Stimulated activated memory B cell treated with anti-CD40 and anti-IgM and Interleukin-4, amounts not matched to agents 10 μg/mL and 1 μg/mL and 100 μg/mL, for 72 hours (primary cell): Measurements from ENCODE around the gene HOXA7.

Experiments
- ATAC-seq: fragments of 150-1000 bp; cut with Tn5 transposase; 2 replicates; pipeline ENCODE4 v1.10.0; 2021
- H3K27ac Mint-ChIP-seq: one replicate; pipeline ENCODE4 v1.8.0; 2022; ENCODE audit warnings: mild to moderate bottlenecking, mixed read lengths
- H3K27me3 Mint-ChIP-seq: one replicate; pipeline ENCODE4 v1.8.0; 2022; ENCODE audit warnings: mixed read lengths
- H3K36me3 Mint-ChIP-seq: one replicate; pipeline ENCODE4 v1.8.0; 2022; ENCODE audit warnings: mixed read lengths
- H3K4me1 Mint-ChIP-seq: one replicate; pipeline ENCODE4 v1.8.0; 2022; ENCODE audit warnings: mixed read lengths
- H3K4me3 Mint-ChIP-seq: one replicate; pipeline ENCODE4 v1.8.0; 2022; ENCODE audit warnings: mild to moderate bottlenecking, moderate library complexity, mixed read lengths
- H3K9me3 Mint-ChIP-seq: one replicate; pipeline ENCODE4 v1.8.0; 2022; ENCODE audit warnings: mixed read lengths

The HOXA7 gene

GRCh38 chr7:27156508-27156898, at the start of gene HOXA7:
TSS of gene HOXA7 (minus strand) at chr7:27156675. CDS start at chr7:27156545, 130 bp downstream.
- H3K9me3 Mint-ChIP-seq, result peaks cover 8% of the 10 kb centered on the region
- peaks cover 4% of the 10 kb centered on the region for H3K36me3 Mint-ChIP-seq
- H3K27me3 Mint-ChIP-seq, result peaks cover 94% of the 10 kb centered on the region
- H3K4me3 Mint-ChIP-seq, result peak within 1 kb of the TSS; percentile 48
- H3K27ac Mint-ChIP-seq, result peak within 1 kb of the TSS; percentile 48
- ATAC-seq, result no peak
- peaks cover 37% of the 10 kb centered on the region for H3K4me1 Mint-ChIP-seq

DNA sequence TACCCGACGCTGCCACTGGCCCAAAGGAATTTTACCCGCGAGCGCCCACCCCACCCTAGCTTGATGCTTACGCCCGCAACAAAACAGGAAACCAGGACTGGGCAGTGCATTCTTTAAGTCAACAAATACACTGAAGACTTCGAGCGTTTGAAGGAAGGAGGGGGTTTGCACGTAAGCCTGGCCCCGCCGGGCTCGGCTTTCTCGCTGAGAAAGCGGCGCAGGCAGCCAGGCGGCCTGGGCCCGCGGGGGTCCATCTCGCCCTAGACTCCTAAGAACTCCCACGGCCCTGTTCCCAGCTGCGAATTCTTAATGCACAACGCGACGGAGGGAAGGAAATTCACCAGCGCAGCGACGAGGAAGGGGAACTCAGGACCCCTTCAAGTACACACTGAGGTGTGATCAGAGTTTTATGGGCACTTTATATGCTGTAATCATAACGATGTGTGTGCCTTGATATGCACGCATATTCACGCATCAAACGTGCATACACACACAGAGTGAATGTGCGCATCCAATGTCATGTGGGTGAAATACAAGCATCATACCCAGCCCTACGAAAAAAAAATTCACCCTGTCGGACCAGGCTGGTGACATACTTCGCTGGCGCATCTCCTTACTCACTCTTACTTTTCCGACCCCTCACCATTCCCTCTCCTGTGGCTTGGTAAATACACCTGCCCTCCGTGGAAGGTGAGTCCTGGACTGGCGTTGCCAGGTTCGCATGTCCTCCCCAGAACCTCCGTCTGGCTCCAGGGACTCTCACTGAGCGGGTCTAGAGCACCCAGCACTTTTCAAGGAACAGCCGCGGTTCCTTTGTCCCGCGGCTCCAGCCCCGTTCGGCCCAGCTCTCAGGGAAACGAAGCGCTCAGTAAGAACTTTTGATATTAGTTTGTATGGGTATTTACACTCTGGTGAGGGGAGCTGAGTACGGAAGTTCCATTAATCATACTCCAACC, 49.1 kb upstream of the HOXA7 start:
- Mint-ChIP-seq H3K27me3 (peaks cover 100% of the 10 kb centered on the region), H3K9me3 (no peaks in the 10 kb centered on the region), H3K4me1 (peaks cover 32% of the 10 kb centered on the region), H3K4me3 (no peak overlapping the region), H3K36me3 (no peaks in the 10 kb centered on the region), H3K27ac (no peak overlapping the region)
- ATAC-seq, result no peak

- H3K4me3 Mint-ChIP-seq, result no peak overlapping the region
- H3K27ac Mint-ChIP-seq, result no peak overlapping the region
- ATAC-seq, result no peak
- H3K4me1 Mint-ChIP-seq, result peaks cover 32% of the 10 kb centered on the region
- peaks cover 100% of the 10 kb centered on the region for H3K27me3 Mint-ChIP-seq
- no peaks in the 10 kb centered on the region for H3K36me3 Mint-ChIP-seq
- H3K9me3 Mint-ChIP-seq, result no peaks in the 10 kb centered on the region
Measured at GRCh38 chr7:27204851-27205322, 48.4 kb upstream of the HOXA7 start.

- Mint-ChIP-seq H3K36me3 (no peaks in the 10 kb centered on the region), H3K9me3 (no peaks in the 10 kb centered on the region), H3K4me3 (no peak overlapping the region), H3K4me1 (peaks cover 35% of the 10 kb centered on the region), H3K27ac (no peak overlapping the region), H3K27me3 (peaks cover 99% of the 10 kb centered on the region)
- ATAC-seq, result no peak
Measured at GRCh38 chr7:27203964-27204594, 47.6 kb upstream of the HOXA7 start.

DNA sequence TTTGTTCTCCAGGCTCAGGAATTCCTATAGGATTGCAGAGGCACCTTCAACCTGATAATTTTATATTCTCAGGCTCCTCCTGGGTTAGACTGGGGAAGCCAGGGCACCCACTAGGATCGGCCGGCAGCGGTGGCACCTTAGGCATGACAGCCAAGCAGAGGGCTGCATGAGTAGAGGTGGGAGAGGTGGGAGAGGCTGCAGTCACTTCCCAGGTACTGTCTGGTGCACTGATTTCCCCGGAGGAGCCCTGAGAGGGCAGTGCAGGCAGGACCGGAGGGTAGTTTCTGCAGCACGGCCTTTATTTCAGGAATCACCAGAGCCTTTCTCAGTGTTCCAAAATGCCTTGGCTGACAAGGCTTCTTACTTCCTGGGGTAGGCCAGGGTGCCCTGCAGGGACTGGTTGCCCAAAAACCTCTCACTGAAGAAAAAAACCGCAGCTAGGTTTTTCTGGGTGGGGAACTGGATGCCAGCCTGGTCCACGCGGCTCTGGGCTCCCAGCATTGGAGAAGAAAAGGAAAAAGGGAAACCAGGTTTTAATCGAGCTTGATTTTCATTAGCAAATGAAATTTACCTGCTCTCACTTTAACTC, 47.0 kb upstream of the HOXA7 start:
- ATAC-seq, result no peak
- H3K27ac Mint-ChIP-seq, result no peak overlapping the region
- H3K4me1 Mint-ChIP-seq, result peaks cover 41% of the 10 kb centered on the region
- no peaks in the 10 kb centered on the region for H3K36me3 Mint-ChIP-seq
- H3K9me3 Mint-ChIP-seq, result no peaks in the 10 kb centered on the region
- peaks cover 99% of the 10 kb centered on the region for H3K27me3 Mint-ChIP-seq
- H3K4me3 Mint-ChIP-seq, result no peak overlapping the region

DNA sequence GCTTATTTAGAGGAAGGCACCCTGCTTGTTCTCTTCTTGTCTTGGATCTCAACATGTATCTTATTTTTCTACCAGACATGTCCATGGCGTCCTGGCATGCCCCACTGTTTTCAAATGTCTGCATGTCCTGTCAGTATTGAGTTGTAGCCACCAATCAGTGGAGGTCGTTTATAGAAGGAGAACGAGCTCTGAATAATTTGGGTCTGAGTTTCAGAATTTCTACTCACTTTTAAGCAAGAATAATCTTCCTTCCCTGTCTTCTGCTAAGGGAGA, 46.3 kb upstream of the HOXA7 start:
- Mint-ChIP-seq H3K27me3 (peaks cover 99% of the 10 kb centered on the region), H3K36me3 (no peaks in the 10 kb centered on the region), H3K27ac (no peak overlapping the region), H3K4me1 (peaks cover 43% of the 10 kb centered on the region), H3K4me3 (no peak overlapping the region), H3K9me3 (no peaks in the 10 kb centered on the region)
- ATAC-seq, result no peak

DNA sequence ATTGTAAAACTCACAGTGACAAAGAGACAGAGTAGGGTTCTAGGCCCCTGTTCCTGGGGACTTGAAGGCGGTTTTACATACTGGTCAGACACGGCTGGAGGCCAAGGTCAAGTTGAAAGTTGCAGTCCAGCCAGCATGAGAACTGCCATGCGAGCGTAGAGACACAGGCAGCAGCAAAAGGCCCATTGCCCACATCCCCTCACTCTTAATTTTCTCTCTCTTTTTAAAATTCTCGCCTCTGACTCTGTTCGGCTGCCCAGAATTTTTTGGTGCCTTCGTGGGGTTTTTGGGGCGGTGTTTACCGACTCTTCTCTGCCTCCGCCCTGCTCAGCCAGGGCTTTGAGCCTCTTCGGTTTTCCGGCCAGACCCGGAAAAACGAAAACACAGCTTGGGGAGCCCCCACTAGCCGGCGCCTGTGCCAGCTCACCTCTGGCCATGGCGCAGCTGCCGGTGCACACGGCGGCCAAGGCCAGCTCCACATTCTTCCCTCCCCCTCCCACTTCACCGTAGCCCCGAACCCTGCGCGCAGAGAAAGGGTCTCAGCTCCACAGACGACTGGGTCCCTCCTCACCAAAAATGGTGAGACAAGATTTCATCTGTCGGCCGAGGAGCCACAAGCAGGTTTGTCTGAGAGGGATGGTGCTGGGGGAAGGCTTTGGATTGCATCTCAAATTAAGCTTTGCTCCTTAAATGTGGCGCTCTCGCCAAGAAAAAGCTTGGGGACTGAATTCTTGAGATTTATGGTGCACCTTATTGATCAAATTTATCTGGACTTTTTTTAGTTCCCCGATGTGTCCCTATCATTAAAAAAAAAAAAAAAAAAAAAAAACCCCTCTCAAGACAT, 45.8 kb upstream of the HOXA7 start:
- Mint-ChIP-seq H3K4me3 (no peak overlapping the region), H3K27me3 (peaks cover 99% of the 10 kb centered on the region), H3K4me1 (peaks cover 43% of the 10 kb centered on the region), H3K9me3 (no peaks in the 10 kb centered on the region), H3K36me3 (no peaks in the 10 kb centered on the region), H3K27ac (no peak overlapping the region)
- no peak for ATAC-seq

DNA sequence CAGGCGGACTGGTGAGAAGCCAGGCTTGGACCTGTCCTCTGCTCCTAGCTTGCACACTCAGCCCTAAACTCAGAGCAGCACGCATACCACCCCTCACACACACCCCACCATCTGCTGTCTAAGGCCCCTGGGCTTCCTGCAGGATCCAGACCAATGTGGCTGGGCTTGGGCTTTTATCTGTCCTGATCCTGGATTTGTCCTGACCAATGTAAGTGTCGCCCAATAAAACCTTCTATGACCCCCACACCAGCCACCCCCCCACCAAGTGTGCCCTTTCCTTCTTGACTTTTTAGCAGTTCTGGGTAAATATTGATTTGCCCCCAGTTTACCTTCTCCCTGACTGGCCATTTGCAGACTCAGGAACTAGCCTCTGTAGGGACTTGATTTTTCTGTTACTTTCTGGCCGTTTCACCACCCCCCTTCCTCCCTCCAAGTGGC, 45.1 kb upstream of the HOXA7 start:
- ATAC-seq, result no peak
- no peaks in the 10 kb centered on the region for H3K36me3 Mint-ChIP-seq
- H3K9me3 Mint-ChIP-seq, result no peaks in the 10 kb centered on the region
- no peak overlapping the region for H3K27ac Mint-ChIP-seq
- H3K4me3 Mint-ChIP-seq, result peak overlapping the region; percentile 25
- H3K4me1 Mint-ChIP-seq, result peaks cover 43% of the 10 kb centered on the region
- H3K27me3 Mint-ChIP-seq, result peaks cover 94% of the 10 kb centered on the region

DNA sequence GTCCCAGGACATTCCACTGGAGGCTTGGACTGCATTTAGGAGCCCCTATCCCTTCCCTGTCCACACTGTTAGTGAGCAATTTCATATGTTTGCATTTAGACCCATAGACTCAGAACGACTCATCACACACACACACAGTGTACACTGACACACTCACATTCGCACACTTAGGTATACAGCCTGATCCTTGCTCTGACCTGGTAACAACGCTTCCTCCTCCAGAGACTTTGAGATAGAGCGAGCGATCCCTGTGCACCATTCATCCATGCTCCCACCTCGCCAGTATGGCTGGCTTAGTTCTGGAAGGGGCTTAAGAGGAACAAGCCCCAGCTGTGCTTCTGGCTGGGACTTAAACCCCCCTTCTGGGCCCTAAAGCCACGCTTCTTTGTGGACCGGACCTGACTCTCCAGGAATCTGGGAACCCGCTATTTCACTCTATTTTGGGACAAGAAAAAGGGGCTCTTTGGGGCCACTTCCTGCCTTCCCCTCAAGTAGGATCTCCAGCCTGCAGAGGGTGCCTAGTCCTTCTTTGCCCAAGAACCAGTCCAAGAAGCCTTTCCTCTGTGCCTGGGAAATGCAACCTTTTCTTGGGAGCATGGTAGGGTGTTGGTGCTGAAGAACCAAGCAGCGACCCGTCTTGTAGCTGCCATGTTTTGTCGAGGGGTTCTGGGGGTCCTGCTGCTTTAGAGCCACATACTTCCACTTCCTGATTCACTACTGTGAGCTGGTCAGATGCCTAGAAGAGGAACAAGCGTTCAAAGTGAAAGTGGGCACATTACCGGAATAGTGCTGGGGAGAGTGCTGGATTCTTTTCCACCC, 44.5 kb upstream of the HOXA7 start:
- no peaks in the 10 kb centered on the region for H3K9me3 Mint-ChIP-seq
- no peaks in the 10 kb centered on the region for H3K36me3 Mint-ChIP-seq
- H3K27ac Mint-ChIP-seq, result no peak overlapping the region
- H3K4me3 Mint-ChIP-seq, result peak overlapping the region; percentile 67
- ATAC-seq, result no peak
- H3K4me1 Mint-ChIP-seq, result peaks cover 41% of the 10 kb centered on the region
- peaks cover 88% of the 10 kb centered on the region for H3K27me3 Mint-ChIP-seq

DNA sequence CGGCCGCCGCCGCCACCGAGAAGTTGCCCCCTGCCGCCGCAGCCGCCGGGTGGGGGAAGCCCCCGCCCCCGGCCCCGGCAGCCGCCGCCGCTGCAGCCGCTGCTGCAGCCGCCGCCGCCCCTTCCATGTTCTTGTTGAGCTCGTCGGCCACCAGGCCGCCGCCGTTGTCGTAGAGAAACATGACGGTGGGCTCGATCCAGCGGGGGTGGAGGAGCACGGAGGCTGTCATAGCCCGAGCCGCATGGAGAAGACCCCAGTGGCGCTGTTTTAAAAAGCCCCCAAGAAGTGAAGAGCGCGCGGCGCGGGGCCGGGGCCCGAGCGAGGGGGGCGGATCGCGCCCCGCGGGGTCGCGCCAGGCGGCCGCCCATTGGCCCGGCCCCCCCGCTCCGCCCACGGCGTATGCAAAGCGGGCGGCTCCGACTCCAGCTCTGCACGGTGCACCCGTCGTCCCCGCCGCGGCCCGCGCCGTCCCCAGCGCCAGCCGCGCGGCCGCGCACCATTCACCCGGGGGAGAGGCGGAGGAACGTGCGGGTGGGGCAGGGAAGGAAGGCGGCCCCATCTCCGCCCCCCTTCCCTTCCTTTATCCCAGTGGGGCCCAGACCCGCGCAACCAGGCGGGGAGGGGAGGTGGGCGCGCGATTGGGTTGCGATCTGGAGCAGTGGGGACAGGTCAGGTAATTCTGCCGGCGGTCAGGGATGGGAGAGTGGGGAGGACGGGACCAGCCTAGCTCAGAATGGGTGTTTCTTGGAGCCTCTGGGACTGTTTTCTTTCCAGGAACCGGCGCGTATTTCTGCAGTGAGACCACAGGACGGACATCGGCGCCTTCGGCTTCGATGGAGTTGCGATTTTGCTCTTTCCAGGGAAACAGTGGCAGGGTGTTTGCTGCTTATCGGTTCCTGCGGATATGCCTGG, 43.6 kb upstream of the HOXA7 start, which contains the start of gene HOXA13:
Gene HOXA13 (minus strand): TSS at position 243 of the 912 bp plus-strand sequence. CDS start 14 bp downstream, at position 229.
- Mint-ChIP-seq H3K9me3 (no peaks in the 10 kb centered on the region), H3K4me3 (peak within 1 kb of the TSS; percentile 83), H3K36me3 (no peaks in the 10 kb centered on the region), H3K27me3 (peaks cover 79% of the 10 kb centered on the region), H3K4me1 (peaks cover 36% of the 10 kb centered on the region), H3K27ac (no peak within 1 kb of the TSS)
- ATAC-seq, result peak; percentile 58

DNA sequence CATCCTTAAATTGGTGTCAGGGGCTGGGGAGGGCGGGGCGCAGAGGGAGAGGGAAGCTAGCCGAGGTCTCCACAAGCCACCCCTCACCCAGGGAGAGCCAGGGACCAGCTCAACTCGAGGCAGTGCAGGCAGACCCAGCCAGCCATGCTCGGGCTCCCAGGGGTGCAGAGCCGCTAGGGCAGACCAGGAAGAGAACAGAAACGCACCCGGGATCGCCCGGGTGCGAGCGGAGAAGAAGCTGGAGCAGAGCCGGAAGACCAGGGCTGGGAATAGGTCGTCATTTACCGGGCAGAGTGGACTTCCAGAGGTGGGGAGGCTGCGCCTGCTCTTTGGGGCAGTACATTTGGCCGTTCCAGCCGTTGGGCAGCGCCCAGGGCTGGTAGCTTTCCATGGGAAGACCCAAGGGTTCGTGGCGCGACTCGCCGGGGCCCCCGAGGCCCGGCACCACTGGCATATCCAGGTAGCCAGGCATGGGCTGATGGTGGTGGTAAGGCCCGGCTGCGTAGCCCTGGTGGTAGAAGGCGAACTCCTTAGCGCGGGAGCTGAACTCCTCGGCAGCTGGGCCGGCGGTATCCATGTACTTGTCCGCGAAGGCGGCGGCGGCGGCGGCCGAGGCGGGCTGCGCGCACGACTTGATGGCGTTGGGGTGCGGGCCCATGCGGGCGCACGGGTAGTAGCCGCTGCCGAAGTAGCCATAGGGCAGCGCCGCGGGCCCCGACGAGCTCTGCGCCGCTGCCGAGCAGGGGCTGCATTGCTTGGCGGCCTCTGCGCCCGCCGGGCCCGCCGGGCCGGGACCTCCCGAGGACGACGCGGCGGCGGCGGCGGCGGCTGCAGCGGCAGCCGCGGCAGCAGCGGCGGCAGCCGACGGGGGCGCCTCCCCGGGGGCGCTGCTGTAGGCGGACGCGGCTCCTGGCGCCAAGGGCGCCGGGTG, 42.7 kb upstream of the HOXA7 start:
- peaks cover 36% of the 10 kb centered on the region for H3K4me1 Mint-ChIP-seq
- ATAC-seq, result no peak

DNA sequence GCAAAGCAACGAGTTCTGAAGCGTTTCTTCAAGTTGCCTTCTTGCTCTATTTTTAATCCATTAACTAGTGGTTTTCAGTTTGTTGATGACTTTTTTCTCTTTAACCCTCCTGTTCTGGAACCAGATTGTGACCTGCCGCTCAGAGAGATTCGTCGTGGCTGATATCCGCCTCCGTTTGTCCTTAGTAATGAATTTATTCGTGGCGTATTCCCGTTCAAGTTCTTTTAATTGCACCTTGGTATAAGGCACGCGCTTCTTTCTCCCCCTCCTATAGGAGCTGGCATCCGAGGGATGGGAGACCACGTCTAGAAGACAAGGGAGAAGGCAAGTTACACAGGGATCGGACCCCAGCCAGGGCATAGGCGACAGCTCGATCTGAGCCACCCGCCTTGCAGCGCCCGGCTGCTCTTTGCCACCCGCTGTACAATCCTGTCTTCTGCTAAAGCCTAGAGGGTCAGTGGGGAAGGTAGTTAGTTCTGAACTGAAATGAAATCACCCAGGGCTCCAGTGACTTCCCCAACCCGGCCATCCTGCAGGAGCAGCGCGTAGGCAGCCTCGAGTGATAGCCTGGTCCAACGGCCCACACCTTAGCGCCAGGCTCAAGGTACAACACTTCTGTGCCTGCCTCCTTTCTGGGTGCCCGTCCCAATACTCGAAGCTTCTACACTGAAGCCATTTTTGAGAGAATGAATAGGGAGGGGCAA, 41.8 kb upstream of the HOXA7 start:
- Mint-ChIP-seq H3K27me3 (peaks cover 77% of the 10 kb centered on the region), H3K4me1 (peaks cover 36% of the 10 kb centered on the region), H3K4me3 (no peak overlapping the region), H3K36me3 (no peaks in the 10 kb centered on the region), H3K9me3 (no peaks in the 10 kb centered on the region), H3K27ac (no peak overlapping the region)
- no peak for ATAC-seq

More for the DNA sequence above, 42.7 kb upstream of the HOXA7 start:
- Mint-ChIP-seq H3K4me3 (peak overlapping the region; percentile 60), H3K9me3 (no peaks in the 10 kb centered on the region), H3K27ac (no peak overlapping the region), H3K27me3 (peaks cover 77% of the 10 kb centered on the region), H3K36me3 (no peaks in the 10 kb centered on the region)
